Spleen (tissue), 7 donors: Measurements from ENCODE around the gene AGBL3.

Source experiments
- CTCF ChIP-seq, 11 experiments: fragments of 200-600 bp in 7 of 11; fragments of 450-650 bp in 4 of 11; sonication (generic) in 4 of 11; IDR thresholded peaks in 8 of 11; conservative IDR thresholded peaks in 3 of 11; 1 replicate in 7 of 11; 2 replicates in 4 of 11; pipeline versions ENCODE4 v1.4.0 to v1.8.0; 2016 to 2021; ENCODE audit warnings: antibody characterized with exemption in 11 of 11, inconsistent platforms in 4 of 11, mild to moderate bottlenecking in 1 of 11
- POLR2A ChIP-seq, 3 donors: fragments of 450-650 bp; IDR thresholded peaks; one replicate each; pipeline ENCODE4 v1.5.1; 2017; ENCODE audit warnings: antibody characterized with exemption in 3 of 3, mild to moderate bottlenecking in 1 of 3
- donor health status: DM: no; HTN: no; CAD: no; lungs with moderate emphysema.
- donor health status: DM: no; HTN: no; CAD: no.
- donor health status: DM: no; HTN: no; CAD: no.

GRCh38 chr7:135183478-135183877, 197.2 kb downstream of the AGBL3 start:
- TF ChIP-seq CTCF (IDR thresholded peaks at IDR 0.05 in 8 of 11, conservative IDR thresholded peaks at IDR 0.05 in 3 of 11) (no peak), POLR2A (IDR thresholded peaks at IDR 0.05) (no peak)
